RCC 7860 (cell line): ENCODE measurements around the gene CXCR4.

Source experiments
- DNase-seq: peaks from one replicate; pipeline ENCODE4 v3.0.0-alpha.2; 2015; ENCODE audit warnings: low spot score
- FAIRE-seq: peaks from 2 replicates; lab custom pipeline; 2012; peaks lifted over from hg19 to GRCh38; lab: Jason Lieb, UNC

CXCR4 gene

DNA sequence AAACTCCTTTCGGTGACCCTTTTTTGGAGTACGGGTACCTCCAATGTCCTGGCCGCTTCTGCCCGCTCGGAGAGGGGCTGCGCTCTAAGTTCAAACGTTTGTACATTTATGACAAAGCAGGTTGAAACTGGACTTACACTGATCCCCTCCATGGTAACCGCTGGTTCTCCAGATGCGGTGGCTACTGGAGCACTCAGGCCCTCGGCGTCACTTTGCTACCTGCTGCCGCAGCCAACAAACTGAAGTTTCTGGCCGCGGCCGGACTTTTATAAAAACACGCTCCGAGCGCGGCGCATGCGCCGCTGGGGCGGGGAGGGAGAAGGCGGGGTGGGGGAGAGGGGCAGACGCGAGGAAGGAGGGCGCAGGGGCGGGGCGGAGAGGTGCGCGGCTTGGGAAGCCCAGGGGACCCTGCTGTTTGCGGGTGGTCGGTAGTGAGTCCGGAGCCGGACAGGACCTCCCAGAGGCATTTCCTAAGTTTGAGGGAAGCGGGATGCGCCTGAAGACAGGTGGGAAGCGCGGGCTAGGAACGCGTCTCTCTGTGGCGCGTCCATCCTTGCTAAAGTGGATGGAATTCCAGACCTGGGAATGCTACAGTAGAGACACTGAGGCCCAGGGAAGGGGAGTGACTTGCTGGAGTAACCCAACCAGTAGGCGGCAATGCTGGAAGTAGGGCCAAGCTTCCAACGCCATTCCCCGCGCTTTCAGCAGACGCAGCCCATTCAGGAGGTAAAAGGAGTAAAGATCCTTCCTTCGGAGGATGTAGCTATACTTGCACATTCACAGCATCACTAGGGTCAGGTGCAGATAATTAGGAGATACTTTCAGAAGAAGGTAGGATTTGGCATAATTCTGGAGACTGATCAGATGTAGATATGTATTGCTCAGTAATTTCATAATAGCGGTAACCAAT lies at the start of gene CXCR4:
Gene CXCR4 (minus strand): TSS at position 241 of the 910 bp plus-strand sequence. CDS start 89 bp downstream, at position 152.
- FAIRE-seq (no peak), DNase-seq (no peak)

DNA sequence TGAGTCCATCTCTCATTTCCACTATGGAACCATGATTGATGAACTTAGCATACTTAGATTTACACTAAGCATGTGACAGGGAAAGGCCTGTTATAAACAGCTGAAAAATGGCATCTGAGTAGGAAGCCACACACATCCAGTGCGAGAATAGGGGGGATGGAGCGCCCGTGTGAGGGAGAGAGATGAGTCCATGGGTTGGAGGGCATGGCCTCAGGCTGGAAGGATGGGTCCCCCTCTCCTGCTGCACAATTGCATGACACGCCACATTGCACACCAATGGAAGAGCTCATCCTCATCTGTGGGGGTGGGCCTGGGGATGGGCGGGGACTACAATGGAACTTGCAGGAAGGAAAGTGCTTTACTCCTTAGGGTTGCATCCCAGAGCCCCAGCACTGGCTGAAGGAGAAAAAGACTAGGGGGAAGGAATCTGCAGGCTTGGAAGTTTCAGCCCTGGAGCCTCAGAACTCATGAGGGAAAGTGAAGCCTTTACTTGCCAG lies 46.4 kb upstream of the CXCR4 start:
- no peak for DNase-seq
- no peak for FAIRE-seq

DNA sequence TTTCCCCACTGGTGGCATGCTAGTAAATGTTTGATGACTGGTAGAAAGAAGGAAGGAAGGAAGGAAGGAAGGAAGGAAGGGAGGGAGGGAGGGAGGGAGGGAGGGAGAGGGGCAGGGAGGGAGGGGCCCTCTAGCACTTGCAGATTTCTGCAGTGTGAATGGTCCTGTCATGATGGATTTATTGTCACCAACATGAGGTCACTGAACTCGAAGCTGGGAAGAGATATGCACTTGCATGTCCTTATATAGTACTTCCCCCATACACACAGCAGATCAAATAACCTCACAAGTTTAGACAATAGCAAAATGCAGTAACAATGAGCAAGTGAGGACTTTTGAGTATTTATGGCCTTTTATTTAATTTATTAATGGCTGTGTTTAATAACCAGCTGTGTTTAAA lies 44.5 kb upstream of the CXCR4 start:
- DNase-seq (no peak), FAIRE-seq (no peak)

DNA sequence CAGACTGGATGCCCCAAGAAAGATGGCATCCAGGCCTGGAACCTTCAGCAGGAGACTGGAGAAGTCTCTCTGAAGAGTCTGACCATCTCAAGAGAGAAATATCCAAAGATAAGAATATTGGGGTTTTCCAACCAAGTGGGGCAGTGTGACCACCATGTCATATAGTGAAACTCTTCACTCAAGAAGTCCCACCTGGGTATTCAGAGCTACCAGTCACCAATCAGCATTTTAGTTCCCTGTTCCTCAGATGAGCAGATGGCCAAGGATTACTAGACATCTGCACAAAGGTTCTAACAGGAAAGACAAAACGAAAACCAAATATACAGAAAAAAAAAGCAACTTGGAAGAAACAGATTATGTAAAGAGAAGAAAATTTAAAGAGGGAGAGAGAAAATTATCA lies 38.5 kb upstream of the CXCR4 start:
- no peak for DNase-seq
- FAIRE-seq: no peak

DNA sequence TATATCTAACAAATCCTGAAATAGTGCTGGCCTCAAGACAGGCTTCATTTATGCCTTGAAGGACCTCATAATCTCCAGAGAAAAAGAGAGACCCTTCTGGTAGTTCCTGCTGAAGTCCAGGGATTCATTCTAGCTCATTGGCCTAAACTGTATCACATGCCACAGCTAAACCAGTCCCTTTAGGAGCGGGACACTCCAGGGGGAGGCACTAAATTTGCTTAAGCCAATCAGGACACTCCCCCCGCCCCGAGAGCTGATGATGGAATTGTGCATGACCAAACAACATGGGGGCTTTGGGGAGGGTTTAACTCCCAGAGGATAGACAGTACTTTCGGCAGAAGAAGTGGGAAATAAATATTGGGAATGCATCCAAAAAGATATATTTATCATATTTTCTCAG lies 36.4 kb upstream of the CXCR4 start:
- no peak for FAIRE-seq
- DNase-seq: no peak

DNA sequence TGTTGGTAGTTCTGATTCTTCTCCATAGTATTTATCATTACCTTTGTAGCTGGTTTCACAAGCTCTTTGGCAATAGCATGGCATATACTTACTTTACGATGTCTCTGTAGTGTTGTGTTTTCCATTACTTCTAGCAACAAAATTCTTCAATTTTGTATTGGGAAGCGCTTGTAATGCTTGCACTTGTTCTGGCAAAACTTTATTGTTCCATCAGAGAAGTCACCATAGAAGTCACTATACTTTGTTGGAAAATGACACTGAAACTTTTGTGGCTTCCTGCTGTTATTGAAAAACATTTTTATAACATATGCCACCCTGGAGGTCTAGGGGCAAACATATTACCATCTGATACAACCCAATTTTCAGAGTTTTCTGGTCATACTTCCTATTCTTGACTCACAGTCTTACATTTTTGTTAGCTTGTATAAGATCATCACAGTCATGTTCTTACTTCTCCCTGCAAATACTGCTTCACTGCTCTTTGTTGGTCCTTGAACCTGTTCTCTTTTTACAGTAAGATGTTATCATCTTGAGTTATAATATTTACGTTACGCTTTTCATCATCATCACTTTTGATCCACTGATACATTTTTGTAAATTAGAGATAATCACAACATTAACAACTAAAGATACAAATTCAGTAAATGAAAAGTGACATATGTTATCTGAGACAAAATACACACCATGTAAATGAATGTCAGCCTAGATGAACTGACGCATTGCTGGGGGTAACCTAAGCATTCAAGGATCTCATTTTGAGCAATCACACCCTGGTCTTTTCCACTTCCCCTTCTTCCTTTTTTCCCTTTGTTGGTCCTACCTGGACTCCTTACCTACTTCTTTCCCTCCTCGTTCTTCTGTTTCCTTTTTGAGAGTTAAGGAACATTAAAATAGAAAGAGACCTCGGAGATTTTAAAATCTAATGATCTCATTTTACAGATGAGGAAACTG lies 33.3 kb upstream of the CXCR4 start:
- FAIRE-seq (no peak), DNase-seq (no peak)

DNA sequence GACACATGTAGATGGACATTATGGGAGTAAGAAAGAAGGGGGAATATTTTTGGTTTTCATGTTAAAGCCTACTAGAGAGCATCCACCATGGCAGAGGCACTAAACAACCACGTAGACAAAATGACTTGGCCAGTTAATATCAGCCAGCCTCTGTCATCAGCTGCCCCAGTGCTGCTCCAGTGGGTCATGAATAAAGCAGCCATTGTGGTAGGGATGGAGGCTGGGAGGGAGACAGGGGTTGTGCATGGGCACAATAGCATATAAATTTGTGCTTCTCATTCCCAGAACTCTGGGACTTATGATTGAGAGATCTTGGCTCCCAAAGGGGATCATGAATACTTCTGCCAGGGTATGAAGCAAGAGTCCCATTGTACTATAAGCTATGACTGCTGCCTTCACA lies 31.1 kb upstream of the CXCR4 start:
- FAIRE-seq: no peak
- DNase-seq: no peak

DNA sequence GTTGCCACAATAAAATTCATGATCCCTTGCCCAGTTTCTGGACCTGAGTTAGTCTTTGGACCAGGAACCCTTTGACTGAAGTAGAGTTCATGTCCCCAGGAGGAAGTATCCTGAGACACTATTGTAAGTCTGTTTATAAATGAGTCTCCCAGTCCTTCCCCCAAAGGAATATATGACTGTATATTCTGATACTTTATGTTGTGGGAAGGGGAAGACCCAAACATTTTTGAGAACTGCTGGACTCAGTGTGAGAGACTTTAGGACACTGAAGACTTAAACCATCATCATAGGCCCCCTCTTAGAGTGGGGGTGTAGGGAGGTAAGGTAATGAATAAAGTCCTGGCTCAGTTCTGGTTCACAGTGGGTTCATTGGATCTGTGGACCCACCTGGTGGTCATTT lies 28.6 kb upstream of the CXCR4 start:
- no peak for DNase-seq
- no peak for FAIRE-seq

DNA sequence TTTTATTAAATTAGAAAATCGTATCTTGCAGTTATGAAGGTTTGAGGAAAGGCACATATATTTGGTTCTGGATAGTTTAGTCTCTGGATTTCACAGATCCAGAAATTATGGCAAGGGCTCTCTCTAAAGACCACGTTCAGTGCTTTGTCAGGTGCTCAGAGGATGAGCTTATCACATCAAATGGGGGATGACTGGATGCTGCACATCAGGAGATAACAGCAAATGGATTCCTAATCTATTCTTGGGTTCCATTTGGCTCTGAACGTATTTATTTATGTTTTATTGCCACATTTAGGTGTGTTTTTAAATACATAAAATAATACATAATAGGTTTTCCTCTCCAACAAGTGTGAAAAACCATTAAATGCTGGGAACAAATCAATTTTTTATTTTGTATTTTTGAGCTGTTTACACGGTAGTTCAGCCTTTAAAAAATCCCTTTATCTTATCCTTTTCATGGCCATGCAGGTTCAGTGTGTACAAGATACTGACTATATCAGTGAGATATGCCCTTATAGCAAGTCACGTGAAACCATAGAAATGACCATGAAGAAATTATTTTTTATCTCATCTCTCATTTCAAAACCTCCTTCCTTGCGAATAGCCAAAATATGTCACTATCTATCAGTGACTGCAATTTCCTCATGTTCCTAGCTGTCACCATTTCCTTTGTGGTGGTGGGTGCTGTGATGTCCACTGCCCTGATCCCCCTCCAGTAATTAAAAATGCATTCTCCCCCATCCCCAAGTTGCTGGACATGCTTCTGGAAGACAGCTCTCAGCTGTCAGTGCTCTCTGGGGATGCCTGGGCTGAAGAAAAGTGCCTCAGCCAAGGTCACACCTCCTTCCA lies 25.9 kb upstream of the CXCR4 start:
- no peak for FAIRE-seq

DNA sequence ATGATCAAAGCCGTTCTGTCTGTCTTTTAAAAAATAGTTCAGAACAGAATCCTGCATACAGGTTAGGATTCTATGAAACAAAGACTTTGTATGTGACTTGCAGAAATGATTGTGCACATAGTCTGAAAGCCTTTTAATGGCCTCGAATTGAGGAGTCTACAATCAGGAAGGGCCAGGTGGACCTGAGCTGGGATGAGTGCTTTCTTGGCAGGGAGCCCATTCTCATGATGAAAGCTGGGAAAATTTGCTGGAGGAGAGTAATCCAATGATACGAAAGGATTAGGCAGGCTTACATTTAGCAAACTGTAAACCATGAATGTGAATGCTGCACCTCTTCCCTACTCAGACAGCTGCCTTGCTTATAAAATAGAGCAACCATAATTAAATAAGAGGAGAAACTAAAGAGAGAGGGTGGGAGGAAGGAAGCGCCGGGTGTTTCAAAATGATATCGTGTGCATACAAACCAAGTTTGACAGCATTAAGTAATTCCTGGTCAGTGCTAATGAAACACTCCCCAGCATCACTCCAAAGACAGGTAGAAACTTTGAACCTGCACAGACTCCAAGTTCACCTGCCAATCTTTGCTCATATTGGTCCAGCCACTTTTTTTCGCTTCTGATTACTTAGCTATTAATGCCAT lies 23.7 kb upstream of the CXCR4 start:
- FAIRE-seq (no peak), DNase-seq (no peak)

More for the DNA sequence above, 25.9 kb upstream of the CXCR4 start:
- no peak for DNase-seq

DNA sequence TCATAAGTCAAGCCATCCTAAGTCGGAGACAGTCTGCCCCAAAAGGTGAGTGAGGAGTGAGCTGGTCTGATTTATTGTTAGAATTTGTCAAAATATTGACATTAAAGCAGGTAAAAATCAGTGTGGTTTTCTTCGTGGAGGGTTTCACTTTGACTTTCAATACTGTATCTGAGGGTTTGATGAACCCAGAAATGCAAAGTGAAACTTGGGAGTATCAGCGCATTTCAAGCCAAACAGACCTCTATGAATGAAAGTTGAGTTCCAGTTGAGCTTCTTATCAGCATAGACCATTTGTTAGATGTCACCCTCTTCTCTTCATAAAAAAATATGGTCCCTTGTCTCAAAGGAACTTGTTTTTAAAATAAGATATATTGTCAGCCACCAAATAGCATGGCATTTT lies 21.7 kb upstream of the CXCR4 start:
- DNase-seq: no peak
- no peak for FAIRE-seq

DNA sequence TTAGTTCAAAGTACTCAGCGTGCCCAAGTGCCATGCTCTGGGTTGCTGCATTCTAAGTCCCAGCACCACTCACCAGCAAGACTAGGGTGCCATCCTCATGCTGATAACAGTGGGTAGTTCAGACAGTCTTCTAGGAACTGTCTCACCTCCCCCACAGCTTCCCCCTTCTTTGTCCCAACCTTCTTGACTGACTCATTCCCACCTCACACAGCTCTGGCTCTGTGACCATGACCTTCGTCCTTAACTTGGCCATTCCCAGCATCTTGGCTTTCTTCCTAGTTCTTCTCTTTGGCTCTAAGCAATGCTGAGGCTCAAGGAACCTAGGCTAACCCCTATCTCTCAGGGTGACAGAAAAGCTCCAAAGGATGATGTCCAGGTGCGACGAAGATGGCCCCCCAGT lies 20.0 kb upstream of the CXCR4 start:
- no peak for FAIRE-seq
- DNase-seq: peak; percentile 14

DNA sequence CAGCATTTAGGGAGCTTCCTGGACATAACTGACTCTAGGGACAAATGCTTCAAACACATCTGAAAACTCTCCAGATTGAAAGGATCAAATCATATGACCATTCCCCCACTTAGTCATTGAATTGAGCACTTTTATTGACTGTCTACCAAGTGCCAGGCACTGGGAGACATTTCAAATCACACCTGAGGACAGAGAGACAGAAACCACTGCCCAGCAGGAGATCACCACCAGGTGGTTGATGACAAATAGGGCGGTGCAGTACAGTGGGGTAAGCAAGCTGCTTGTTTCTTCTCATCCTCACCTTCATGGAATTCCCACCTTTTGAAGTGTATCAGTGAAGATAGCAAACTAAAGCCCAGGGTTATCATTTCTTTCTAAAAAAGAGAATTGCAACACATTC lies 19.0 kb upstream of the CXCR4 start:
- DNase-seq (no peak), FAIRE-seq (no peak)

DNA sequence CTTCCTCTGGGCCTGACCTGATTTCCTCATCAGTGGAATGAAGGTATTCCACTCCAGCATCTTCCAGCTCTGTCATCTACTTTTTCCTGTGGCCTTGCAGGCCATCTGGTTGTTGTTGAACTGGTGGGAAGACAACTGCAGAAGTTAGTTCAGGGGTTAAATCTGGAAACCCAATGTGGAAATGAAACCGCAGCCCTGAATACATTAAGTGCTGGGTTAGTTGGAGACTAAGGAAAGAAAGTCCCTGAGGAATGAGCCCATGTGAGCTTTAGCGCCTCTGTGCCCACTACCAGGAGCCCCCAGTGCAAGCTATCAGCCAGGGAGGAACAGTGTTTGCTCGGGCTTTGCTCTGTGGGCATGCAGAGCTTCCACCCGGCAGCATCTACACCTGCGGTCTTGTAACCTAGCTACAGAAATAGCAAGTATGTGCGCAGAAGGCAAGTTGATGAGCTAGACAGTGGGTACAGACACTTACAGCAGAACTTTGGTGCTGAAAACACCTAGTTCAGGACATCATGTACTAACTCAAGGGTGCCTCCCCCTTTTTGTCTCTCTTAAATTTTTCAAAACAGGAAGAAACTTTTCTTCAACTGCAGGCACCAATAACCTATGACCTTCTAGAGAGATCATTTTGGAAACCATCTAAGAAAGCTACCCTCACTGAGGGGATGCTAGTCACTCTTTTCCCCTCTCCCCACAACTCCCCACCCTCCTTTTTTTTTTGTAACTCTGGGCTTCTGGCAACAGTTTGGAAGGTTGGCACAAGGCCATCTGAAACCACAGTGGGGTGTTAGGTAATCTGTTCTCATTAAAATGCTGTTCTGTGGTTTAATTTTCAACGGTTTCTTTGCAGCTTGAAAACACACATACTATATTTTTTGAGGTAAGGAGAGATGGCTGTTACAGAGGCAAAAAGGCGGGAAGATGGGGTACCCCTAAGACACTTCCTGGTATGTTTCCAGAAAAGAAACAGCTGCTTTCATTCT lies 18.3 kb upstream of the CXCR4 start:
- DNase-seq (no peak), FAIRE-seq (no peak)

DNA sequence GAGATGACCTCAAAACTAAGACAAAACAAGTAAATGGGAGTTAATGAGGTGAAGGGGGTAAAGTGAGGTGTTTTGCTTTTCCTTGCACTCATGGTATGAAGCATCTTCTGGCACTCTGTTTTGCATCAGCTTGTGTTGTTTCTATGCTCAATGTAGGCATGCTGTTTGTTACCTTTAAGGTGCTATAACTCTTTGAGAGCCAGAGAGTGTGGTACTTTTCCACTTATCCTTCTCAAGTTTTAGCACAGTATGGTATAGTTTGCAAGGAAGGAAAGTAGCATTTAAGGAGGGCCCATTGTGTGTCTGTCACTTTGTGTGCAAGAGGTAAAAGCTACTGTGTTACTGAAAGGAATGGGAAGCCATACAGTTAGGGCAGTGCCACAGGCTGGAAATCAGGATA lies 17.5 kb upstream of the CXCR4 start:
- FAIRE-seq (no peak), DNase-seq (no peak)

DNA sequence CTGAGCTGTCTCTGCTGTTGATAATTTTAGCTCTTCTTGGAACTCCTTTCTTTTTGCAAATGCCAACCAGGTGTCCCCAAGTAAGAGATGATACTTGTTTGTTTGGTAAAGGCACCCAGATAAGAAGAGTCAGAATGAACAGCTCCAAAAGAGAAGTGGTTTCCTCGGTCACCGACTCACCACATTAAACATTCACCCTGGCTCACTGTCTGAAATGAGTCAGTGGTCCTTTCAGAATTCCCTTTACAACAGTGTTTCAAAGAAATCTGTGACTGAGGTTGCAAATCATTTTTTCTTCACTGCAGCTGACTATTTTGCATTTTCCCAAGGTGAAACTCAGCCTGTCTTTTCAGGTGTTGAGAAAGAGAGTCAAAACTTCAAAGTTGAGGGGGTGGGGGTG lies 16.2 kb upstream of the CXCR4 start:
- DNase-seq (no peak), FAIRE-seq (no peak)

DNA sequence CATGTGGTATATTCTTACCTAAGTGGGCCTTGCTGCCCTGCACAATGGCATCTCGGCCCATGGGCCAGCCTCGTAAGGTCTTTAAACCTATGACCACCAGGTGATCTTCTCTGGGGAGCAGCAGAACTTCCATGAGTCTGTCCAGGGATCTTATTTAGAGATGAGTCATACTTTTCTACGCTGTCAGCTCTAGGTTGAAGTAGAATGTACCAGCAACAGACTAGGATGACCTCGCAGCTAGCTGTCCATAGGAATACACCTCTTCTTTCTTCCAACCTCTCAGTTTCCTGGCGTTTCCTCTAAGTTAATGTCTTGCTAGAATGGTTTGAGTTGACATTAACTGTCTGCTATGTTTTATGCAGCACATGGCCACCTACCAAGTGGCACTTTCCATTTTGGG lies 15.6 kb upstream of the CXCR4 start:
- FAIRE-seq: no peak
- no peak for DNase-seq

DNA sequence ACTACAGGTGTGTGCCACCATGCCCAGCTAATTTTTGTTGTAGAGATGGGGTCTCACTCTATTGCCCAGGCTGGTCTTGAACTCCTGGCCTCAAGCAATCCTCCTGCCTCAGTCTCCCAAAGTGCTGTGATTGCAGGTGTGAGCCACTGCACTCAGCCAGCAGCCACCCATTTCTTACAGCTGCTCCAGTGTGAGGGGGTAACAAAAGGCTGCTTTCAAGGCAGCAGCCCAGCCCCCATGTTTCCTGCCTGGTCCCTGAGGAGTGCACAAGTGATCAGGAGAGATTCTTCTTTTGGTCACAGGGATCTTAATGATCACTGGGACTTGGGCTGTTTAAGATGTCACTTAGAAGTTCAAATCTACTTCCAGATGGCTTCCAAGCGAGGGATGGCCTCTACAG lies 15.2 kb upstream of the CXCR4 start:
- FAIRE-seq: no peak
- no peak for DNase-seq

DNA sequence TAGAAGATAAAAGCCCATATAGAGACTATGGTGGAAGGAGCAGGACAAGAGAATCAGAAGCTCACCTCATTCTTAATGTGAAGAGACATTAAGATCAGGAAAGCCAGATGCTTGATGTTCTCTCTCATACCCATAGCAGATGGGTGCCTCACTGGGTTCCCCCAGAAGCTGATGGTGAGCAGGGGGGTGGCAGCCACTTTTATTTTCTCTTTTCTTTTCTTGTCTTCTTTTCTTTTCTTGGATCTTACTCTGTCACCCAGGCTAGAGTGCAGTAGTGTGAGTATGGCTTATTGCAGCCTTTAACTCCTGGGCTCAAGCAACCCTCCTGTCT lies 14.8 kb upstream of the CXCR4 start:
- DNase-seq (no peak), FAIRE-seq (no peak)
